Chondrocyte (in vitro differentiated cells): ENCODE measurements around the gene ALDH1L1. TPM values are rescaled to one million over a fixed set of nuclear protein-coding genes. Genes with fewer than 3 reads are reported as not detected.

Experiments
- DNase-seq: peaks from one replicate; pipeline ENCODE4 v3.0.0; 2021; ENCODE audit warnings: mixed read lengths, low spot score
- H3K27ac Mint-ChIP-seq: one replicate; pipeline ENCODE4 v1.8.0; 2021; ENCODE audit warnings: mild to moderate bottlenecking, moderate library complexity, mixed read lengths; ENCODE audit not compliant: unreplicated experiment
- H3K27me3 Mint-ChIP-seq: 2 replicates; pipeline ENCODE4 v1.8.0; 2021; ENCODE audit warnings: low read depth, mixed read lengths
- H3K36me3 Mint-ChIP-seq: 2 replicates; pipeline ENCODE4 v1.8.0; 2021; ENCODE audit warnings: low read depth, mixed read lengths
- H3K4me1 Mint-ChIP-seq: 2 replicates; pipeline ENCODE4 v1.8.0; 2021; ENCODE audit warnings: low read depth, mild to moderate bottlenecking, mixed read lengths
- H3K4me3 Mint-ChIP-seq: one replicate; pipeline ENCODE4 v1.8.0; 2021; ENCODE audit warnings: mild to moderate bottlenecking, moderate library complexity, mixed read lengths; ENCODE audit not compliant: unreplicated experiment
- H3K9me3 Mint-ChIP-seq: 2 replicates; pipeline ENCODE4 v1.8.0; 2021; ENCODE audit warnings: low read depth, mixed read lengths
- total RNA-seq: library from RNA; stranded (reverse); gene quantifications from 3 replicates; pipeline ENCODE4 v1.2.1, GENCODE V29; 2021
- TF ChIP-seq, protein P1 (sequence below): fragments of 200-600 bp; sonication (generic); IDR thresholded peaks from 2 replicates; pipeline ENCODE4 v1.5.0; 2021; ENCODE audit warnings: antibody characterized with exemption, mild to moderate bottlenecking, moderate library complexity

Gene ALDH1L1
- total RNA-seq, 1 donor from 2014 or later = 0.60 TPM

GRCh38 chr3:126136428-126137220 lies 43.8 kb downstream of the ALDH1L1 start:
- peaks cover 3% of the 10 kb centered on the region for H3K36me3 Mint-ChIP-seq
- no peaks in the 10 kb centered on the region for H3K9me3 Mint-ChIP-seq
- no peaks in the 10 kb centered on the region for H3K4me1 Mint-ChIP-seq
- DNase-seq = peak; percentile 58
- TF ChIP-seq, protein P1, sequence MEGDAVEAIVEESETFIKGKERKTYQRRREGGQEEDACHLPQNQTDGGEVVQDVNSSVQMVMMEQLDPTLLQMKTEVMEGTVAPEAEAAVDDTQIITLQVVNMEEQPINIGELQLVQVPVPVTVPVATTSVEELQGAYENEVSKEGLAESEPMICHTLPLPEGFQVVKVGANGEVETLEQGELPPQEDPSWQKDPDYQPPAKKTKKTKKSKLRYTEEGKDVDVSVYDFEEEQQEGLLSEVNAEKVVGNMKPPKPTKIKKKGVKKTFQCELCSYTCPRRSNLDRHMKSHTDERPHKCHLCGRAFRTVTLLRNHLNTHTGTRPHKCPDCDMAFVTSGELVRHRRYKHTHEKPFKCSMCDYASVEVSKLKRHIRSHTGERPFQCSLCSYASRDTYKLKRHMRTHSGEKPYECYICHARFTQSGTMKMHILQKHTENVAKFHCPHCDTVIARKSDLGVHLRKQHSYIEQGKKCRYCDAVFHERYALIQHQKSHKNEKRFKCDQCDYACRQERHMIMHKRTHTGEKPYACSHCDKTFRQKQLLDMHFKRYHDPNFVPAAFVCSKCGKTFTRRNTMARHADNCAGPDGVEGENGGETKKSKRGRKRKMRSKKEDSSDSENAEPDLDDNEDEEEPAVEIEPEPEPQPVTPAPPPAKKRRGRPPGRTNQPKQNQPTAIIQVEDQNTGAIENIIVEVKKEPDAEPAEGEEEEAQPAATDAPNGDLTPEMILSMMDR = no peak
- no peak overlapping the region for H3K27ac Mint-ChIP-seq
- no peak overlapping the region for H3K4me3 Mint-ChIP-seq
- peaks cover 47% of the 10 kb centered on the region for H3K27me3 Mint-ChIP-seq

DNA sequence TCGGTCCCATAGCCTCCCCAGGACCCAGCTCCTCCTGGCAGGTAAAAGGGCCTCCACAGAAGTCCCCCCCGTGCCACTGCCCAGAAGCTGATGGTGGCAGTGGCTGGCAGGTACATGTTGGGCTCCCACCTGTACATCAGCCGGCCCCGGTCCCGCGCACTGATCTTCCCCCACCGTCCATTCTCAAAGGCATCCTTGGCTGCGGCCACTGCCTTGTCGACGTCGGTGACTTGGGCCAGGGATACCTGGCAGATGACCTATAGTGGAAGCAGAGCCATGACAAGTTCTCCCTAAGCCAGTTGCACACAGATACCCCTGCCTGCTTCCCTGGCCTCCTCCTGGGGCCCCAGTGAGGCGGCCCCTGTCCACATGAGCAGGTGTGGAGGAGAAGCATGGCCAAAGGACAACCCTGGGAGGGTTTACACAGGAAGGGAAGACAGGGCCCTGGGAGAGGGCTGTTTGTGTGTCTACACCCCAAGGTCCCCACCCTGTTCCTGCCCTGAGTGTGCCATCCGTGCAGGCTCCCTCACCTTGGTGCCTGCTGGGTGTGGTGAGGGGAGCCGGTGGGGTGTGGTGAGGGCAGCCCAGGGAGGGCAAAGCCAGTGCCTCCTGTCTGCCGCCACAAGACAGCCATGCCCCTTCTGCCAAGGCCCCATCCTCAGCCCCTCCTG lies 44.8 kb downstream of the ALDH1L1 start:
- peaks cover 3% of the 10 kb centered on the region for H3K36me3 Mint-ChIP-seq
- peaks cover 38% of the 10 kb centered on the region for H3K27me3 Mint-ChIP-seq
- no peaks in the 10 kb centered on the region for H3K9me3 Mint-ChIP-seq
- DNase-seq = peak; percentile 77
- H3K4me3 Mint-ChIP-seq = no peak overlapping the region
- TF ChIP-seq, protein P1 = no peak
- H3K27ac Mint-ChIP-seq = no peak overlapping the region
- H3K4me1 Mint-ChIP-seq = no peaks in the 10 kb centered on the region

- no peaks in the 10 kb centered on the region for H3K4me1 Mint-ChIP-seq
- no peaks in the 10 kb centered on the region for H3K9me3 Mint-ChIP-seq
- no peak overlapping the region for H3K27ac Mint-ChIP-seq
- TF ChIP-seq, protein P1 = no peak
- no peak for DNase-seq
- no peak overlapping the region for H3K4me3 Mint-ChIP-seq
- H3K36me3 Mint-ChIP-seq = peaks cover 3% of the 10 kb centered on the region
- peaks cover 34% of the 10 kb centered on the region for H3K27me3 Mint-ChIP-seq
Measured at GRCh38 chr3:126135071-126135405, 45.3 kb downstream of the ALDH1L1 start.

- H3K27me3 Mint-ChIP-seq = peaks cover 28% of the 10 kb centered on the region
- H3K9me3 Mint-ChIP-seq = no peaks in the 10 kb centered on the region
- peaks cover under 1% of the 10 kb centered on the region for H3K36me3 Mint-ChIP-seq
- TF ChIP-seq, protein P1 = peak; percentile 95
- H3K27ac Mint-ChIP-seq = no peak overlapping the region
- H3K4me1 Mint-ChIP-seq = no peaks in the 10 kb centered on the region
- peak; percentile 87 for DNase-seq
- no peak overlapping the region for H3K4me3 Mint-ChIP-seq
Measured at GRCh38 chr3:126134219-126134975, 46.0 kb downstream of the ALDH1L1 start.

DNA sequence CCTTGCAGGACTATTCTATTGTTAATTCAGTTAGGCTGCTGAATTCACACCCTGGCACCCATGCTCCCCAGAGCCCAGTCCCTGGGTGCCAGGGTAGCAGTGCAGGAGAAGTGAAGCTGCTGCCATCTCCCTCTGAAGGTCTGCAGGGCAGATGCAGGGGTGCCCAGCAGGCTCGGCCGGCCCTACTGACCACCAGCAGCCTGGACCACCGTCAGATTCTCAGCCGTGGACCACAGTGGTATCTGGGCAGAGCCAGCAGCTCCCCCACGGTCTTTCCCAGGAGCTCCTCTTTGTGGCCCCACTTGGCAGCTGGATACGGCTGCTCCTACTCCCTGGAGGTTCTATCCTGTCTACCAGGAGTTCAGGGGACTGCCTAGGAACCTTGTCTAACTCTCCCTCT lies 46.8 kb downstream of the ALDH1L1 start:
- Mint-ChIP-seq H3K27ac (no peak overlapping the region), H3K4me3 (no peak overlapping the region), H3K36me3 (no peaks in the 10 kb centered on the region), H3K4me1 (no peaks in the 10 kb centered on the region), H3K9me3 (no peaks in the 10 kb centered on the region), H3K27me3 (peaks cover 20% of the 10 kb centered on the region)
- DNase-seq = peak; percentile 66
- TF ChIP-seq, protein P1 = no peak
